Measurements from ENCODE around the gene INSR.

Gene INSR

DNA sequence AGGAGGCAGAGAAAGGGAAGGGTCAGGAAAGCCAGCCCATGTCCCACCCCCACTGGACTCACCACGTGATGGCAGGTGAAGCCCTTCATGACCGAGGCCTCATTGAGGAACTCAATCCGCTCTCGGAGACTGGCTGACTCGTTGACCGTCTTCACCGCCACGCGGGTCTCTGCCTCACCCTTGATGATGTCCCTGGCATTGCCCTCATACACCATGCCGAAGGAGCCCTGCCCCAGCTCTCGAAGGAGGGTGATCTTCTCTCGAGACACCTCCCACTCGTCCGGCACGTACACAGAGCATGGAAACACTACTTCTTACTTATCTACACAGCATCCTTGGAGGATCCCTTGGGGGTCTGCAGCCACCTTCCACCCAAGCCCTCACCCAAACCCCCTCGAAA, 169.0 kb downstream of the INSR start:
- Histone ChIP-seq H3K27ac (replicated peaks) (no peak overlapping the region), H3K27me3 (ENCODE audit: insufficient read depth, poor library complexity, severe bottlenecking) (no peaks in the 10 kb centered on the region), H3K4me3 (replicated peaks; ENCODE audit: insufficient read depth, low read length) (no peak overlapping the region)
- TF ChIP-seq REST (IDR thresholded peaks at IDR 0.05; ENCODE audit: insufficient replicate concordance, low read depth) (no peak), SPI1 (IDR thresholded peaks at IDR 0.05; ENCODE audit: borderline replicate concordance, low read depth) (no peak), POLR2AphosphoS5 (IDR thresholded peaks at IDR 0.05; ENCODE audit: low read depth) (no peak), CTCF (IDR thresholded peaks at IDR 0.05; ENCODE audit: insufficient read depth, low read length) (no peak), GABPA (IDR thresholded peaks at IDR 0.05; ENCODE audit: low read depth) (no peak)
- no peak for DNase-seq (ENCODE audit: low read depth in 1 of 2, low spot score in 1 of 2)

- no peak for DNase-seq (ENCODE audit: low read depth in 1 of 2, low spot score in 1 of 2)
- no peak for TF ChIP-seq GABPA (IDR thresholded peaks at IDR 0.05; ENCODE audit: low read depth)
- no peak for TF ChIP-seq REST (IDR thresholded peaks at IDR 0.05; ENCODE audit: insufficient replicate concordance, low read depth)
- TF ChIP-seq POLR2AphosphoS5 (IDR thresholded peaks at IDR 0.05; ENCODE audit: low read depth), result no peak
- no peak for TF ChIP-seq CTCF (IDR thresholded peaks at IDR 0.05; ENCODE audit: insufficient read depth, low read length)
- no peak for TF ChIP-seq SPI1 (IDR thresholded peaks at IDR 0.05; ENCODE audit: borderline replicate concordance, low read depth)
- Histone ChIP-seq H3K27me3 (ENCODE audit: insufficient read depth, poor library complexity, severe bottlenecking) (no peaks in the 10 kb centered on the region), H3K27ac (replicated peaks) (no peak overlapping the region), H3K4me3 (replicated peaks; ENCODE audit: insufficient read depth, low read length) (no peak overlapping the region)
These were observed 169.4 kb downstream of the INSR start for GRCh38 chr19:7124782-7125181.

DNA sequence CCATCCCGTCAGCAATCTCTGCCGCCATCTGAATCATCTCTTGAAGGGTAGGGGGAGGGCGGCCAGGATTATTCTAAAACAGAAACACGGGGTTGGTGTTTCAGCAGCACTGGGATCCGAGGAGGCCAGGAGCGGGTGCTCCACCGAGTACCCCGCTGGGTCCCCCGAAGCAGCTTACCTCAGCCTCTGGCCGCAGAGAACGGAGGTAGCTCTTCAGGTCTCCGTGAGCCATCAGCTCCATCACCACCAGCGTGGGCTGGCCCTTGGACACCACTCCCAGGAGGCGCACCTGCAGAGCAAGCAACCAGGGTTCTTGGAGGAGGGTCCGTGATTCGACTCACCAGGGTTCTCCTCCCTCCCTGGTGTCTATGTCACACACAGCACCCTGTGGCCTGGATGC, 171.5 kb downstream of the INSR start:
- no peak for TF ChIP-seq GABPA (IDR thresholded peaks at IDR 0.05; ENCODE audit: low read depth)
- TF ChIP-seq SPI1 (IDR thresholded peaks at IDR 0.05; ENCODE audit: borderline replicate concordance, low read depth), result no peak
- TF ChIP-seq POLR2AphosphoS5 (IDR thresholded peaks at IDR 0.05; ENCODE audit: low read depth), result no peak
- no peak for TF ChIP-seq CTCF (IDR thresholded peaks at IDR 0.05; ENCODE audit: insufficient read depth, low read length)
- TF ChIP-seq REST (IDR thresholded peaks at IDR 0.05; ENCODE audit: insufficient replicate concordance, low read depth), result no peak
- H3K27me3 ChIP-seq (ENCODE audit: insufficient read depth, poor library complexity, severe bottlenecking), result no peaks in the 10 kb centered on the region
- no peak overlapping the region for H3K4me3 ChIP-seq (replicated peaks; ENCODE audit: insufficient read depth, low read length)
- no peak overlapping the region for H3K27ac ChIP-seq (replicated peaks)
- no peak for DNase-seq (ENCODE audit: low read depth in 1 of 2, low spot score in 1 of 2)
